Measurements from ENCODE around the gene DNAH7. TPM values are rescaled to one million over a fixed set of nuclear protein-coding genes. Genes with fewer than 3 reads are reported as not detected.

Gene DNAH7
- total and polyA plus RNA-seq, 2 donors (not counting 1 experiment from before 2014, with no cell fraction given): 0.37 to 0.99 TPM

GRCh38 chr2:195863121-195863520, 205.5 kb downstream of the DNAH7 start:
- no peaks in the 10 kb centered on the region for H3K4me1 ChIP-seq (ENCODE audit: control insufficient read depth, extremely low read depth, insufficient read depth, low read length)
- no peak overlapping the region for H2AFZ ChIP-seq (ENCODE audit: low read length)

DNA sequence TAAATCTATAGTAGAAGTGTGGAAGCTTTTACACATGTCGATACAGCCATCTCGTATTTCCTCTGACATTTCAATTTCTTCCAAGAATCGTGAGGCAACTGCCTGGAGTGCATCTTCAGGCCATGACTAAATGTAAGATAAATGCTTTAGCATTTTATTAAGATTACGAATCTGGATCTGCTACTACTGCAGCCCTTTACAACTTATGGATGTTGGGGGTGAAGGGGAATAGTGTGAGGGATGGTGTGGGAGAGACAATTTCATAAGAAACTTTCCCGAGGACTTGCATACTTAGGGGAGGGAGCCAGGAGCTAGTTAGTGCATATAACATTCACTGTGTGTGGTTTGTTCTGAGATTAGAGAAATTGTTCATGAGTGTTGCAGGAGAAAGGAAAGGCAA, 206.8 kb downstream of the DNAH7 start:
- Histone ChIP-seq H3K4me1 (ENCODE audit: control insufficient read depth, extremely low read depth, insufficient read depth, low read length) (no peaks in the 10 kb centered on the region), H3K9me3 (ENCODE audit: control insufficient read depth, insufficient read depth, low read depth, low read length) (no peaks in the 10 kb centered on the region), H3K27me3 (ENCODE audit: control insufficient read depth, insufficient read depth, low read length) (no peaks in the 10 kb centered on the region), H3K4me3 (replicated peaks in 1 of 4; ENCODE audit: control extremely low read depth in 1 of 4, insufficient read depth in 1 of 4, low read depth in 3 of 4, low read length in 4 of 4) (no peak overlapping the region), H2AFZ (ENCODE audit: low read length) (no peak overlapping the region), H3K4me2 (ENCODE audit: extremely low read depth, insufficient read depth, low read length) (no peak overlapping the region), H3K36me3 (ENCODE audit: control insufficient read depth, insufficient read depth, low read length) (no peaks in the 10 kb centered on the region), H3K79me2 (ENCODE audit: control insufficient read depth, insufficient read depth, low read length) (no peaks in the 10 kb centered on the region), H3K27ac (ENCODE audit: insufficient read depth, low read length) (no peak overlapping the region), H3K9ac (ENCODE audit: insufficient read depth, low read length) (no peak overlapping the region), H4K20me1 (ENCODE audit: control insufficient read depth, extremely low read depth, insufficient read depth, low read length) (no peaks in the 10 kb centered on the region)
- TF ChIP-seq EZH2 (IDR thresholded peaks at IDR 0.05; ENCODE audit: low read length, missing control alignments) (no peak), CTCF (conservative IDR thresholded peaks at IDR 0.05 in 1 of 2, IDR thresholded peaks at IDR 0.05 in 1 of 2; ENCODE audit: low read depth in 1 of 2, low read length in 2 of 2) (no peak)
- peak; percentile 36 to 81 for DNase-seq (ENCODE audit: low read depth in 2 of 2)

More at GRCh38 chr2:195863121-195863520, 205.5 kb downstream of the DNAH7 start:
- Histone ChIP-seq H3K4me2 (ENCODE audit: extremely low read depth, insufficient read depth, low read length) (no peak overlapping the region), H3K27ac (ENCODE audit: insufficient read depth, low read length) (no peak overlapping the region), H4K20me1 (ENCODE audit: control insufficient read depth, extremely low read depth, insufficient read depth, low read length) (no peaks in the 10 kb centered on the region), H3K9me3 (ENCODE audit: control insufficient read depth, insufficient read depth, low read depth, low read length) (no peaks in the 10 kb centered on the region), H3K36me3 (ENCODE audit: control insufficient read depth, insufficient read depth, low read length) (no peaks in the 10 kb centered on the region), H3K79me2 (ENCODE audit: control insufficient read depth, insufficient read depth, low read length) (no peaks in the 10 kb centered on the region), H3K4me3 (replicated peaks in 1 of 4; ENCODE audit: control extremely low read depth in 1 of 4, insufficient read depth in 1 of 4, low read depth in 3 of 4, low read length in 4 of 4) (no peak overlapping the region), H3K27me3 (ENCODE audit: control insufficient read depth, insufficient read depth, low read length) (no peaks in the 10 kb centered on the region), H3K9ac (ENCODE audit: insufficient read depth, low read length) (no peak overlapping the region)
- no peak for TF ChIP-seq CTCF (conservative IDR thresholded peaks at IDR 0.05 in 1 of 2, IDR thresholded peaks at IDR 0.05 in 1 of 2; ENCODE audit: low read depth in 1 of 2, low read length in 2 of 2)
- no peak for TF ChIP-seq EZH2 (IDR thresholded peaks at IDR 0.05; ENCODE audit: low read length, missing control alignments)
- DNase-seq (ENCODE audit: low read depth in 2 of 2): no peak

DNA sequence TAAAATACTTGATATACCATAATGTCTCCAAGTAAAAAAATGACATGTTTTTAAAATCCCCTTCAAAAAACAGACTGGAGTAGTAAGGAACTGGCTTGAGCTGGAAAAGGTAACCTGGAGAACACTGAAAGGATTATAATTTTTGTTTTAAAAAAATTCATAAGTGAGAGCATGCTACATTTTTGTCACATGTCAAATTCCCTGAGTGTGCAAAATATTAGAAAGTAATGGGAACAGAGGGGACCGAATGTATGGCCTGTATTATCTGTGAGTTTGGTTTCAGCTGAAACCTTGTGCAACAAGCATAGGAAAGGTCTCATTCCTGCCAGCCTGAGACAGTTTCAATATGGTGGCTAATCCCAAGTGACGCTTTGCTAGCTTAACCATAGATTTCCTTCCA, 209.1 kb downstream of the DNAH7 start:
- Histone ChIP-seq H3K36me3 (ENCODE audit: control insufficient read depth, insufficient read depth, low read length) (no peaks in the 10 kb centered on the region), H3K27ac (ENCODE audit: insufficient read depth, low read length) (no peak overlapping the region), H3K27me3 (ENCODE audit: control insufficient read depth, insufficient read depth, low read length) (no peaks in the 10 kb centered on the region), H3K9ac (ENCODE audit: insufficient read depth, low read length) (no peak overlapping the region), H2AFZ (ENCODE audit: low read length) (no peak overlapping the region), H4K20me1 (ENCODE audit: control insufficient read depth, extremely low read depth, insufficient read depth, low read length) (no peaks in the 10 kb centered on the region), H3K4me2 (ENCODE audit: extremely low read depth, insufficient read depth, low read length) (no peak overlapping the region), H3K4me3 (replicated peaks in 1 of 4; ENCODE audit: control extremely low read depth in 1 of 4, insufficient read depth in 1 of 4, low read depth in 3 of 4, low read length in 4 of 4) (no peak overlapping the region), H3K79me2 (ENCODE audit: control insufficient read depth, insufficient read depth, low read length) (no peaks in the 10 kb centered on the region), H3K4me1 (ENCODE audit: control insufficient read depth, extremely low read depth, insufficient read depth, low read length) (no peaks in the 10 kb centered on the region), H3K9me3 (ENCODE audit: control insufficient read depth, insufficient read depth, low read depth, low read length) (no peaks in the 10 kb centered on the region)
- no peak for DNase-seq (ENCODE audit: low read depth in 2 of 2)
- TF ChIP-seq EZH2 (IDR thresholded peaks at IDR 0.05; ENCODE audit: low read length, missing control alignments) (no peak), CTCF (conservative IDR thresholded peaks at IDR 0.05 in 1 of 2, IDR thresholded peaks at IDR 0.05 in 1 of 2; ENCODE audit: low read depth in 1 of 2, low read length in 2 of 2) (no peak)

Data from fibroblast of lung (primary cell).